NT2/D1 (cell line): ENCODE results near the gene PEAK1.

Source experiments
- YY1 ChIP-seq: IDR thresholded peaks from 2 replicates; pipeline ENCODE4 v1.6.1; 2011; ENCODE audit not compliant: insufficient read length, insufficient read depth
- ZNF274 ChIP-seq: IDR thresholded peaks from 2 replicates; pipeline ENCODE4 v1.6.1; 2011; ENCODE audit warnings: mild to moderate bottlenecking, low read depth, low read length

DNA sequence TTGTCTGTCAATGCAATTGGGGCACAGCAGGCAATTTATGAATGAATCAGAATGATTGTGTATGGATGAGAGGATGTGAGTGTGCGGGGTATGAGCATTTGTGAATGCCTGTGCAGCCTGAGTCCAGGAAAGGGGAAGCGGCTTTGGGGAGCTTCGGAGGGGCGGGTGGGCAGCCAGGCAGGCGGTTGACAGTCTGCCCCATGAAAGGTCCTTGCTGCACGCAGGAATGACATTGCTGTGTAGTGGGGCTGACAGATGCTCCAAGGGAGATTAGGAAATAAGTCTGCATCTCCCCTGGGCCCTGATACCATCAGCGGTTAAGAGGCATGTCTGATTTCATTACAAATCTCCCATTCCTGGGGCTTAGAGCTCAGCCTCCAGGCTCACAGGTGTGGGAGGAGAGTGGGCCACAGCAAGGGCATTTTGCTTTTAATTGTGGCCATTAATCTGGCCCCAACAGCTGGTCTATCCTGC lies 322.6 kb downstream of the PEAK1 start:
- TF ChIP-seq ZNF274 (no peak), YY1 (no peak)
